ENCODE results near the gene PRCD. TPM values are rescaled to one million over a fixed set of nuclear protein-coding genes. Genes with fewer than 3 reads are reported as not detected.

Gene PRCD
- polyA plus RNA-seq, 1 donor from 2014 or later, result 22.5 TPM

DNA sequence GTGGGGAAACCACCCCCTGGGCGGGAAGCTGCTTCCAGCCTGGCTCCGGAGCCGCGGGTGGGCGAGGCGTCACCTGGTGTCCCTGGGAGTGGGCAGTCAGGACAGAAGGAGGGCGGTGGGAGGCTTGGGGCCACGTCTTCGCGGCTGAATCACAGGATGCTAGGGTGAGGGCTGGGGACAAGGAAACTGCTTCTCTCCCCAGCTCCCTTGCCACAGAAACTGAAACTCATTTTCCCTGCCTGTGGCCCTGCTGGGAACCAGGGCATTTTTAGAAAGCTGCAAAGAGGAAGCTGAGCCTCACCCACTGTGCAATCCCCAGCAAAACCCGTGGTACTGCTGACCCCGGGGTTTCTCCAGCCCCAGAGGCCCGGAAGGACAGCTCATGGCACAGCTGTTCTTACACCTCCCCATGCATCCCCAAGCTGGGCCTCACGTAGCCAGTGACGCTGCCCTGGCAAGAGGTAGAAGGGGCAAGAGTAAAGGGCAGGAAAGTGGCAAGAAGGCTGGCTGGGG, 46.8 kb upstream of the PRCD start:
- no peaks in the 10 kb centered on the region for H3K27me3 ChIP-seq (ENCODE audit: insufficient read depth, low read depth, low read length)
- no peak overlapping the region for H2AFZ ChIP-seq (ENCODE audit: low read depth, low read length)
- no peaks in the 10 kb centered on the region for H4K20me1 ChIP-seq (ENCODE audit: insufficient read depth)
- no peak overlapping the region for H3K27ac ChIP-seq (ENCODE audit: low read length)
- H3K9me2 ChIP-seq (ENCODE audit: insufficient read depth, low read length), result no peaks in the 10 kb centered on the region
- no peak overlapping the region for H3K4me3 ChIP-seq (ENCODE audit: low read length)
- H3K9ac ChIP-seq (ENCODE audit: low read length), result no peak overlapping the region
- no peaks in the 10 kb centered on the region for H3K79me2 ChIP-seq (replicated peaks; ENCODE audit: insufficient read depth, low read length)
- H3K4me2 ChIP-seq (ENCODE audit: low read length), result no peak overlapping the region
- no peak for TF ChIP-seq EZH2 (IDR thresholded peaks at IDR 0.05; ENCODE audit: borderline replicate concordance, insufficient read depth, low read length, poor library complexity, severe bottlenecking)
- TF ChIP-seq SMC3 (conservative IDR thresholded peaks at IDR 0.05; ENCODE audit: poor library complexity), result no peak
- TF ChIP-seq TAF1 (IDR thresholded peaks at IDR 0.05; ENCODE audit: low read depth), result no peak
- TF ChIP-seq EP300 (conservative IDR thresholded peaks at IDR 0.05; ENCODE audit: poor library complexity, severe bottlenecking), result no peak
- no peak for TF ChIP-seq MXI1 (conservative IDR thresholded peaks at IDR 0.05; ENCODE audit: poor library complexity, severe bottlenecking)
- TF ChIP-seq RAD21 (conservative IDR thresholded peaks at IDR 0.05), result no peak
- TF ChIP-seq, protein P1, sequence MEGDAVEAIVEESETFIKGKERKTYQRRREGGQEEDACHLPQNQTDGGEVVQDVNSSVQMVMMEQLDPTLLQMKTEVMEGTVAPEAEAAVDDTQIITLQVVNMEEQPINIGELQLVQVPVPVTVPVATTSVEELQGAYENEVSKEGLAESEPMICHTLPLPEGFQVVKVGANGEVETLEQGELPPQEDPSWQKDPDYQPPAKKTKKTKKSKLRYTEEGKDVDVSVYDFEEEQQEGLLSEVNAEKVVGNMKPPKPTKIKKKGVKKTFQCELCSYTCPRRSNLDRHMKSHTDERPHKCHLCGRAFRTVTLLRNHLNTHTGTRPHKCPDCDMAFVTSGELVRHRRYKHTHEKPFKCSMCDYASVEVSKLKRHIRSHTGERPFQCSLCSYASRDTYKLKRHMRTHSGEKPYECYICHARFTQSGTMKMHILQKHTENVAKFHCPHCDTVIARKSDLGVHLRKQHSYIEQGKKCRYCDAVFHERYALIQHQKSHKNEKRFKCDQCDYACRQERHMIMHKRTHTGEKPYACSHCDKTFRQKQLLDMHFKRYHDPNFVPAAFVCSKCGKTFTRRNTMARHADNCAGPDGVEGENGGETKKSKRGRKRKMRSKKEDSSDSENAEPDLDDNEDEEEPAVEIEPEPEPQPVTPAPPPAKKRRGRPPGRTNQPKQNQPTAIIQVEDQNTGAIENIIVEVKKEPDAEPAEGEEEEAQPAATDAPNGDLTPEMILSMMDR (IDR thresholded peaks at IDR 0.05; ENCODE audit: poor library complexity, severe bottlenecking), result no peak
- TF ChIP-seq POLR2AphosphoS5 (IDR thresholded peaks at IDR 0.05), result no peak
- no peaks in the 10 kb centered on the region for H3F3A ChIP-seq (ENCODE audit: insufficient read depth, low read length, poor library complexity, severe bottlenecking)
- H3K9me3 ChIP-seq (ENCODE audit: low read length), result no peaks in the 10 kb centered on the region
- no peaks in the 10 kb centered on the region for H3K36me3 ChIP-seq (ENCODE audit: insufficient read depth, low read length)

DNA sequence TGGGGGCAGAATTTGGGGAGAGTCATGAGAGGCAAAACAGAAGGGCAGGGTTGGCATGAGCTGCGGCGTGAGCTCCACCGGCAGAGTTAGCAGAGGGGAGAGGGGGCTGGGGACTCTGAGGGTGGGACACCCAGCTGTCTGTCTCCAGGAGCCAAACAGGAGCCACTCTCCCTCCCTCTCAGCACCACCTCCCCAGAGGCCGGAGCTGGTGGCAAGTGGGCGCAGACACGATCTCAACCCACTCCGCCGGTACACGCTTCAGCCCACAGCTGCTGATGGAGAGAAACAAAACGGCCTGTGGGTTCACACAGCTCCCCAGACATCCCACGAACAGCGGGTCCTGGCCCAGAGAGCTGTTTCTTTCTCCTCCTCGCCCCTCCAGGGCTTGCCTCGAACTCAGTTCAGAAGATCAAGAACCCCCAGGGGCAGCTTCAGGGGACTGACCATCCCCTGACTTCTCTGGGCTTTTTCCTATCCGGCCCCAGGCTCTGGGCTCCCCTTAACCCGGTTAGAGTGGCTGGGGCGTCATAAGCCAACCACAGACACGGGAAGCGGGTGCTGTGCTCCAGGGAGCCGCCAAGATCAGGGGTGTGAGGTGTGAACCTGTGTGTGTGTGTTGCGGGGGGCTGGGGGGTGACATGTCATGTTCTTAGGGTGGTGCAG, 46.2 kb upstream of the PRCD start:
- Histone ChIP-seq H3K27ac (ENCODE audit: low read length) (no peak overlapping the region), H3K27me3 (ENCODE audit: insufficient read depth, low read depth, low read length) (no peaks in the 10 kb centered on the region), H3K79me2 (replicated peaks; ENCODE audit: insufficient read depth, low read length) (no peaks in the 10 kb centered on the region), H2AFZ (ENCODE audit: low read depth, low read length) (no peak overlapping the region), H3K9me3 (ENCODE audit: low read length) (no peaks in the 10 kb centered on the region), H3K9me2 (ENCODE audit: insufficient read depth, low read length) (no peaks in the 10 kb centered on the region), H3K36me3 (ENCODE audit: insufficient read depth, low read length) (no peaks in the 10 kb centered on the region), H3K9ac (ENCODE audit: low read length) (no peak overlapping the region), H3K4me2 (ENCODE audit: low read length) (no peak overlapping the region), H3F3A (ENCODE audit: insufficient read depth, low read length, poor library complexity, severe bottlenecking) (no peaks in the 10 kb centered on the region), H3K4me3 (ENCODE audit: low read length) (no peak overlapping the region), H4K20me1 (ENCODE audit: insufficient read depth) (no peaks in the 10 kb centered on the region)
- no peak for TF ChIP-seq MXI1 (conservative IDR thresholded peaks at IDR 0.05; ENCODE audit: poor library complexity, severe bottlenecking)
- TF ChIP-seq, protein P1 (IDR thresholded peaks at IDR 0.05; ENCODE audit: poor library complexity, severe bottlenecking), result no peak
- TF ChIP-seq, protein P2, sequence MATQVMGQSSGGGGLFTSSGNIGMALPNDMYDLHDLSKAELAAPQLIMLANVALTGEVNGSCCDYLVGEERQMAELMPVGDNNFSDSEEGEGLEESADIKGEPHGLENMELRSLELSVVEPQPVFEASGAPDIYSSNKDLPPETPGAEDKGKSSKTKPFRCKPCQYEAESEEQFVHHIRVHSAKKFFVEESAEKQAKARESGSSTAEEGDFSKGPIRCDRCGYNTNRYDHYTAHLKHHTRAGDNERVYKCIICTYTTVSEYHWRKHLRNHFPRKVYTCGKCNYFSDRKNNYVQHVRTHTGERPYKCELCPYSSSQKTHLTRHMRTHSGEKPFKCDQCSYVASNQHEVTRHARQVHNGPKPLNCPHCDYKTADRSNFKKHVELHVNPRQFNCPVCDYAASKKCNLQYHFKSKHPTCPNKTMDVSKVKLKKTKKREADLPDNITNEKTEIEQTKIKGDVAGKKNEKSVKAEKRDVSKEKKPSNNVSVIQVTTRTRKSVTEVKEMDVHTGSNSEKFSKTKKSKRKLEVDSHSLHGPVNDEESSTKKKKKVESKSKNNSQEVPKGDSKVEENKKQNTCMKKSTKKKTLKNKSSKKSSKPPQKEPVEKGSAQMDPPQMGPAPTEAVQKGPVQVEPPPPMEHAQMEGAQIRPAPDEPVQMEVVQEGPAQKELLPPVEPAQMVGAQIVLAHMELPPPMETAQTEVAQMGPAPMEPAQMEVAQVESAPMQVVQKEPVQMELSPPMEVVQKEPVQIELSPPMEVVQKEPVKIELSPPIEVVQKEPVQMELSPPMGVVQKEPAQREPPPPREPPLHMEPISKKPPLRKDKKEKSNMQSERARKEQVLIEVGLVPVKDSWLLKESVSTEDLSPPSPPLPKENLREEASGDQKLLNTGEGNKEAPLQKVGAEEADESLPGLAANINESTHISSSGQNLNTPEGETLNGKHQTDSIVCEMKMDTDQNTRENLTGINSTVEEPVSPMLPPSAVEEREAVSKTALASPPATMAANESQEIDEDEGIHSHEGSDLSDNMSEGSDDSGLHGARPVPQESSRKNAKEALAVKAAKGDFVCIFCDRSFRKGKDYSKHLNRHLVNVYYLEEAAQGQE (IDR thresholded peaks at IDR 0.05; ENCODE audit: borderline replicate concordance), result no peak
- TF ChIP-seq EZH2 (IDR thresholded peaks at IDR 0.05; ENCODE audit: borderline replicate concordance, insufficient read depth, low read length, poor library complexity, severe bottlenecking), result no peak
- TF ChIP-seq SMC3 (conservative IDR thresholded peaks at IDR 0.05; ENCODE audit: poor library complexity), result no peak
- TF ChIP-seq TAF1 (IDR thresholded peaks at IDR 0.05; ENCODE audit: low read depth), result no peak
- no peak for TF ChIP-seq RAD21 (conservative IDR thresholded peaks at IDR 0.05)
- TF ChIP-seq POLR2AphosphoS5 (IDR thresholded peaks at IDR 0.05), result no peak
- no peak for TF ChIP-seq EP300 (conservative IDR thresholded peaks at IDR 0.05; ENCODE audit: poor library complexity, severe bottlenecking)
